Mesothelial cell of epicardium (in vitro differentiated cells): ENCODE results near the gene MELK. TPM values are rescaled to one million over a fixed set of nuclear protein-coding genes. Genes with fewer than 3 reads are reported as not detected.

Experiments used
- DNase-seq, 2 experiments: peaks; one replicate each; pipeline ENCODE4 v3.0.0; 2021; ENCODE audit warnings: low spot score in 2 of 2; ENCODE audit not compliant: unreplicated experiment in 2 of 2
- H3K27ac Mint-ChIP-seq: 2 replicates; pipeline ENCODE4 v1.8.0; 2021; ENCODE audit warnings: mixed read lengths
- H3K27me3 Mint-ChIP-seq: 2 replicates; pipeline ENCODE4 v1.8.0; 2021; ENCODE audit warnings: low read depth, mixed read lengths
- H3K36me3 Mint-ChIP-seq: 2 replicates; pipeline ENCODE4 v1.8.0; 2021; ENCODE audit warnings: mixed read lengths
- H3K4me1 Mint-ChIP-seq: 2 replicates; pipeline ENCODE4 v1.8.0; 2021; ENCODE audit warnings: mixed read lengths
- H3K4me3 Mint-ChIP-seq: 2 replicates; pipeline ENCODE4 v1.8.0; 2021; ENCODE audit warnings: mild to moderate bottlenecking, moderate library complexity, mixed read lengths
- H3K9me3 Mint-ChIP-seq: 2 replicates; pipeline ENCODE4 v1.8.0; 2021; ENCODE audit warnings: mixed read lengths
- CTCF ChIP-seq: fragments of 200-600 bp; sonication (generic); IDR thresholded peaks from one replicate; pipeline ENCODE4 v1.5.0; 2021; ENCODE audit warnings: antibody characterized with exemption; ENCODE audit not compliant: unreplicated experiment
- total RNA-seq: library from RNA; stranded (reverse); gene quantifications from 3 replicates; pipeline ENCODE4 v1.2.1, GENCODE V29; 2021

The MELK gene
- total RNA-seq, 1 donor from 2014 or later = 15.4 TPM

GRCh38 chr9:36717276-36717675 lies 144.6 kb downstream of the MELK start:
- Mint-ChIP-seq H3K4me3 (no peak overlapping the region), H3K27me3 (peaks cover 54% of the 10 kb centered on the region), H3K27ac (no peak overlapping the region), H3K9me3 (peaks cover 8% of the 10 kb centered on the region), H3K36me3 (no peaks in the 10 kb centered on the region), H3K4me1 (no peaks in the 10 kb centered on the region)
- no peak for TF ChIP-seq CTCF
- DNase-seq = no peak

- Mint-ChIP-seq H3K27me3 (peaks cover 57% of the 10 kb centered on the region), H3K27ac (no peak overlapping the region), H3K9me3 (peaks cover under 1% of the 10 kb centered on the region), H3K4me3 (no peak overlapping the region), H3K36me3 (no peaks in the 10 kb centered on the region), H3K4me1 (no peaks in the 10 kb centered on the region)
- no peak for TF ChIP-seq CTCF
- DNase-seq = no peak
Observed at GRCh38 chr9:36718612-36719011, 145.9 kb downstream of the MELK start.

GRCh38 chr9:36720043-36720442 lies 147.3 kb downstream of the MELK start:
- Mint-ChIP-seq H3K9me3 (no peaks in the 10 kb centered on the region), H3K36me3 (no peaks in the 10 kb centered on the region), H3K27ac (no peak overlapping the region), H3K4me3 (no peak overlapping the region), H3K27me3 (peaks cover 55% of the 10 kb centered on the region), H3K4me1 (no peaks in the 10 kb centered on the region)
- TF ChIP-seq CTCF = no peak
- no peak for DNase-seq

GRCh38 chr9:36721846-36722588 lies 149.3 kb downstream of the MELK start:
- no peaks in the 10 kb centered on the region for H3K36me3 Mint-ChIP-seq
- no peaks in the 10 kb centered on the region for H3K9me3 Mint-ChIP-seq
- TF ChIP-seq CTCF = no peak
- H3K4me3 Mint-ChIP-seq = no peak overlapping the region
- H3K27me3 Mint-ChIP-seq = peaks cover 37% of the 10 kb centered on the region
- DNase-seq = peak; percentile 55 to 63
- no peak overlapping the region for H3K27ac Mint-ChIP-seq
- H3K4me1 Mint-ChIP-seq = no peaks in the 10 kb centered on the region

GRCh38 chr9:36725777-36726356 lies 153.2 kb downstream of the MELK start:
- Mint-ChIP-seq H3K4me1 (no peaks in the 10 kb centered on the region), H3K27ac (no peak overlapping the region), H3K27me3 (peaks cover 27% of the 10 kb centered on the region), H3K36me3 (no peaks in the 10 kb centered on the region), H3K9me3 (no peaks in the 10 kb centered on the region), H3K4me3 (no peak overlapping the region)
- DNase-seq = no peak
- no peak for TF ChIP-seq CTCF

Other genes starting within 250 kb of the MELK start
- gene RNF38, start 172.6 kb upstream of the MELK start, total RNA-seq = 42.3 to 43.7 TPM (median 43.3 TPM) in 3 replicates